Prostate gland (tissue), 2 donors: ENCODE data around the gene HOXA4.

Experiments
- CTCF ChIP-seq, 4 experiments: fragments of 200-600 bp in 2 of 4; fragments of 450-650 bp in 2 of 4; sonication (generic) in 2 of 4; IDR thresholded peaks; 1 replicate in 3 of 4; 2 replicates in 1 of 4; pipeline ENCODE4 v1.5.1; 2016 to 2019; ENCODE audit warnings: antibody characterized with exemption in 4 of 4, mild to moderate bottlenecking in 2 of 4, moderate library complexity in 2 of 4
- POLR2AphosphoS5 ChIP-seq: sonication (generic); formaldehyde crosslinking; IDR thresholded peaks from one replicate; pipeline ENCODE4 v1.6.1; 2017; ENCODE audit warnings: antibody characterized with exemption

GRCh38 chr7:27092819-27093110 is 37.8 kb downstream of the HOXA4 start:
- TF ChIP-seq CTCF (IDR thresholded peaks at IDR 0.05) (no peak), POLR2AphosphoS5 (no peak)
